Fibroblast of skin of left quadriceps (primary cell): ENCODE results near the gene ATP11B.

Experiments used
- DNase-seq, 2 experiments: peaks; one replicate each; pipeline ENCODE4 v3.0.0-alpha.2; 2013; ENCODE audit warnings: low read depth in 2 of 2

The ATP11B gene

GRCh38 chr3:182909318-182910040 lies 116.2 kb downstream of the ATP11B start:
- DNase-seq: no peak

- no peak for DNase-seq
These were observed 117.9 kb downstream of the ATP11B start for GRCh38 chr3:182910936-182911781.

GRCh38 chr3:182911782-182912111 lies 118.4 kb downstream of the ATP11B start:
- no peak for DNase-seq

GRCh38 chr3:182912474-182912873 lies 119.2 kb downstream of the ATP11B start:
- no peak for DNase-seq

GRCh38 chr3:182913889-182914288 lies 120.6 kb downstream of the ATP11B start:
- no peak for DNase-seq

- DNase-seq: peak; percentile 17 to 37
These were observed 121.0 kb downstream of the ATP11B start for GRCh38 chr3:182914341-182914740.

GRCh38 chr3:182917134-182917533 lies 123.8 kb downstream of the ATP11B start:
- DNase-seq: no peak

GRCh38 chr3:182919866-182920357 lies 126.6 kb downstream of the ATP11B start:
- DNase-seq: no peak

GRCh38 chr3:182920515-182921084 lies 127.3 kb downstream of the ATP11B start:
- no peak for DNase-seq

GRCh38 chr3:182921665-182922355 lies 128.5 kb downstream of the ATP11B start:
- DNase-seq: peak; percentile 13 to 14

- peak; percentile 41 to 50 for DNase-seq
These were observed 132.1 kb downstream of the ATP11B start for GRCh38 chr3:182925330-182925943.

- DNase-seq: no peak
These were observed 132.6 kb downstream of the ATP11B start for GRCh38 chr3:182925944-182926337.

GRCh38 chr3:182935803-182936202 lies 142.5 kb downstream of the ATP11B start:
- DNase-seq: no peak

- DNase-seq: no peak
These were observed 143.1 kb downstream of the ATP11B start for GRCh38 chr3:182936239-182936917.

- DNase-seq: no peak
These were observed 143.6 kb downstream of the ATP11B start for GRCh38 chr3:182936918-182937285.

- no peak for DNase-seq
These were observed 144.2 kb downstream of the ATP11B start for GRCh38 chr3:182937293-182938051.

- no peak for DNase-seq
These were observed 147.0 kb downstream of the ATP11B start for GRCh38 chr3:182940266-182940808.

- no peak for DNase-seq
These were observed 148.4 kb downstream of the ATP11B start for GRCh38 chr3:182941719-182942118.

GRCh38 chr3:182947888-182948287 lies 154.6 kb downstream of the ATP11B start:
- DNase-seq: no peak

- DNase-seq: no peak
These were observed 155.0 kb downstream of the ATP11B start for GRCh38 chr3:182948305-182948704.
